ENCODE results near the gene TEAD1.

TEAD1 gene

DNA sequence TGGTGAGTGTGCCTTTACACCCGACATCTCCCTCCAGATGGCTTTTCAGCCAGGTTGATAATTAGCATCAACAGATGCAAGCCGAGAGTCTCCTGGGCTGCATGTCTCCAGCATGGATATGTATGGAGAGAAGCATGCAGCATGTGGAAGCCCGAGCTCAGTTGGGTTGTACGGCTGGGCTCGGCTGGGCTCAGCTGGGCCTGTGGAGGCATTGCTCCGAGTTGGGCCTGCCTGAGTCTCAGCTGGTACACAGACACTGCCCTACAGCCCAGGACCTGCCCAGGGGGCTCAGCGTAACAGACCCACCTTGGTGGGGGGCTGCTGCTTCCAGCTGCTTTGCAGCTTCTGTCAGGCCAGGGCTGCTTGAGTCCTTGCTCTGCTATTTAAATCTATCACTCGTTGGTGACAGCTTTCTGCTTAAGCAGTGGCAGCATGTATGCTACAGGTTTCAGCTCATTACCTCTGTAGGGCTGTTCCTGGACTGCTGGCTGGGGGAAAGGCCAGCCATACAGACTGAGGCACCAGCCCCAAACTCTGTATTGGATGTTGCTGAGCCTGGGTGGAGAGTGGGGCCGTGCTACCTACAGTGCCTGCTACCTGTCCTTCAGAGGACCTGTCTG, 115.5 kb downstream of the TEAD1 start:
- DNase-seq (no peak), ATAC-seq (no peak)

GRCh38 chr11:12790861-12791616, 116.8 kb downstream of the TEAD1 start:
- ATAC-seq: no peak
- DNase-seq: no peak

DNA sequence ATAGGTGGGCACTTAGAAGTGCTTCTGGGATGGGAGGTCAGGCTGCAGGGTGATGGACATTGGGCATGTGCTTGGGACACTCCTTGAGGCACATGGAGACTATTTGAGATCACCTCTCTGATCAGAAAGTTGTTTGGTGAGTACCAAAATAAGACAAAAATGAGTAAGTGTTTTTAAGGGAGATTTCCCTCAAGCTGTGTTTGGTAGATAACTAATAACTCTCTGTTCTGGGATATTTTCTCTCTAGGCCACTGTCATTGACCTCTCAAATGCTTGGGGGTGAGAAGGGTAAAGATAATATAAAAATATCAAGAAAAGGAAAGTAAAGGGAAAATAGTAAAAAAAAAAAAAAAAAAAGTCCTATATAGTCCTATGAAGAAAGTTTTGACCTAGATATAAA, 117.8 kb downstream of the TEAD1 start:
- DNase-seq: no peak
- no peak for ATAC-seq

- ATAC-seq: no peak
- DNase-seq: no peak
These were observed 118.4 kb downstream of the TEAD1 start for GRCh38 chr11:12792590-12792989.

DNA sequence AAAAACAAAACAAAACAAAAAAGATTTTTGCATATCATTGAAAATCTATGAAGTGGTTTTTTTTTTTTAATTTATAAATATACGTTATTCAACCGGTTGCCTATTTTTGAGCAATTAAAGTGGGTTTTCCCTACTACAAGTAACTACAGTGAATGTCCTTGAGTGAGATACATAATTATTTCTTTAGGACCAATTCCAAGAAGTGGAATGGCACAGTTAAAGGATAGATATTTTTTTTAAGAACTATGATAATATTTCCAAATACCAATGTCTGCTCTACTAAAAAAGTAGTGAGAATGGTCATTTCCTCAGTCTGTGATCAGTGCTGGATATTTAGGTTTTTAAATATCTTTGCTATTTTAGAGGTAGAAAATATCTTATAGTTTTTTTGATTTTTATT, 118.8 kb downstream of the TEAD1 start:
- ATAC-seq (no peak), DNase-seq (no peak)

DNA sequence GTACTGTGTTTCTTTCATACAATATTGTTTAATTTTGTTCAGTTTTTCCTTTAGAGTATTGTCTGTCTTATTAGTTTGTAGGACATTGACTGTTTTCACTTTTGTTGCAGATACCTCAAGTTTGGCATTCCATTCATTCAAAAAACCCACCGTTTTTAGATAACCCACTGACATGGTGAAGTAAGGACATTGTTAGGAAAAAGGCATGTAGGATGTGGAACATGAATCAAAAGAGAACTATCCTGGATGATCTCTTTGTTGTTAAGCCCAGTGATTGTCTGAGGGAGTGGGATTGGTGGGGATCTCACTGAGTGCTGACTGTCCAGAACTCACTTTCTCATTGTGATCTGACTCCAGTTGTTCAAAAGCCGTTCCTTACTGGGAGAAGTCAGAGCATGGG, 119.3 kb downstream of the TEAD1 start:
- ATAC-seq (no peak), DNase-seq (no peak)

- ATAC-seq: no peak
These were observed 120.5 kb downstream of the TEAD1 start for GRCh38 chr11:12794576-12795230.

DNA sequence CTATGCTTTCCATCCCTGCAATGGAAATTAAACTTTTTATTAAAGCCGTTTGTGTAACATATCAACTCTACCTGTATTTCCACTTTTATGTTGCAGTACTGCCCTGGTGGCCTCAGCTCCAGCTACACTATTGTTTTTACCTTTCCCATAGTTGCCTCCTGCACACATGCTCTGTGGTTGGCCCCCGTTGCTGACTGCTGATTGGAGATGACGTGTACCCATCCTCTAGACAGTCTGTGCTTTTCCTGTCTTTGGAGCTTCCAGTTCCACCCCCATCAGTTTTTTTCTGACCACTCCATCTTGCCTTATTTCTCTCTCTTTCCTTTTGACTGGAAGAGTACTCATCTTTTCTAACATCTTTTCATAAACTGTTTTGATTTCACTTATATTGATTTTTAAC, 123.8 kb downstream of the TEAD1 start:
- DNase-seq (no peak), ATAC-seq (no peak)

More at GRCh38 chr11:12794576-12795230, 120.5 kb downstream of the TEAD1 start:
- DNase-seq: no peak

DNA sequence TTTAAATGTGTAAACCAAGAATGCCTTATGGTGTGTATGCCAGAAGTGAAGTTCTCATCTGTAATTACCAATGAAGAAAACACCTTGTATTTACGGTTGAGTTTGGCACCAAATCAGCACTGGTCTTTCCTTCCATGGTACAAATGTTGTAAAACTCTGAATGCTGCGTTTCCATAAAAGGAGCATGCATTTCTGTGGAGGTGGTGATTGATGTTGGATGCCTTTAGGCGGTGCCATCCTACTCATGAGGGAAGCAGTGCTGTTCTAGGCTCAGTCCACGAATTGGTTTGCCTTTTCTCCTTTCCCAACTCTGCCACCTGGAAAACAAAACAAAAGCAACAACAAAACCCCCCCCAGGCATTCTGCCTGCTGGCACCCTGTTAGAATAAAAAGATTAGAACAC, 124.4 kb downstream of the TEAD1 start:
- ATAC-seq (no peak), DNase-seq (no peak)

DNA sequence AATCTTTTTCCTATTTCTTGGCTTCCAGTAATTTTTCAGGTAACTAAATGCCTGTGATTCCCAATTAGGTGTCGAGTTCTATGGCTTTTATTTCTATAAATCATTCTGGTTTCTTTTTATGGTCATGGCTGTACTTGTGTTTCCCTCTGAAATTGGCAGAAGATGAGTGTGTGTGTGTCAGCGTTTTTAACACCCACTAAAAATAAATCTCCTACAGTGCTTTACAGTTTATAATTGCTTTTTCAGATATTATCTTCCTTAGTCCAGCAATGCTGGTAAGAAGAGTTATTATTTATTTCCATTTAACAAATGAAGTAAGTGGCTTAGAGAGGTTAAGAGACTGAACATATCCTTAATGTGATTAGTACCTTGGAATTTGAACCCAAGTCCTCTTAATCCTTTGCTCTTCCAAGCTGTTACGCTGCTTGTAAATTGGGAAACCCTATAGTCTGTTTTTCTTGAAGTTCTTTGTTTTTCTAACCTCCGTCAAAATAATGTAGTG, 125.2 kb downstream of the TEAD1 start:
- no peak for ATAC-seq
- DNase-seq: no peak

GRCh38 chr11:12800032-12800671, 125.9 kb downstream of the TEAD1 start:
- DNase-seq (no peak), ATAC-seq (no peak)

GRCh38 chr11:12800871-12801270, 126.7 kb downstream of the TEAD1 start:
- ATAC-seq (no peak), DNase-seq (no peak)

GRCh38 chr11:12801976-12802375, 127.8 kb downstream of the TEAD1 start:
- no peak for DNase-seq
- no peak for ATAC-seq

- no peak for ATAC-seq
- no peak for DNase-seq
These were observed 128.3 kb downstream of the TEAD1 start for GRCh38 chr11:12802418-12803085.

DNA sequence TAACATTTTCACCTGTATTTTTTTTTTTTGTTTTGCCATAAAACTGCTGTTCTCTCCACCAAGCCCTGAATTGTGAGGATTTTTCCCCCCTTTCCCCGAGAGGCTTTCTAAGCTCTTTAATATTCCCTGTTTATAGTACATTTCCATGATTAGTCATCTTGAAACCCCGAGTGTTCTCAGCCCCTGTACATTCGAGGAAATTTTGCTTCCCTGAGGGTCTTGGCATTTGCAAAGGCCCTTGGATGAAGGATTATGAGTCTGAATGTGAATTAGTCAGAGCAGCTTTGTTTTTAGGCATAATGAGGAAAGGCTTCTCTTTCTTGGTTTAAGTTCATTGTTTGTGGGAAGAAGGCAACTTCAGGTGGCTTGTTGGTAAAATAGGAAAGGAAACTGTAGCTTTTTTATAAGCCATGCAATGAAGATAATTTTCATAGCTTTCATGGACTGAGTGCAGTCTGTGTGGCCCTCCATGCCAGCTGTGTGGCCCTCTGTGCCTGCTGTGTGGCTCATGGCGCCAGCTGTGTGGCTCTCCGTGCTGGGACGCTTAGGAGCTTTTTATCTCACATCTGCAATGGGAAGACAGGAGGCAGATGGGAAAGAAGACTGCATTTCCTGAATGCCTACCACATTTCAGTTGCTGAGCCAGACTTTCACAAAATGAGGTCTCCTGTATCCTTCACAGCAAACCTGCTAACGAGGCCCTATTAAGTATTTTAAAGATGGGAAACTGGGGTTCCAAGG, 129.0 kb downstream of the TEAD1 start:
- no peak for ATAC-seq
- DNase-seq: no peak

- DNase-seq: no peak
- no peak for ATAC-seq
These were observed 131.9 kb downstream of the TEAD1 start for GRCh38 chr11:12806113-12806512.

GRCh38 chr11:12807621-12808020, 133.4 kb downstream of the TEAD1 start:
- DNase-seq (no peak), ATAC-seq (no peak)

DNA sequence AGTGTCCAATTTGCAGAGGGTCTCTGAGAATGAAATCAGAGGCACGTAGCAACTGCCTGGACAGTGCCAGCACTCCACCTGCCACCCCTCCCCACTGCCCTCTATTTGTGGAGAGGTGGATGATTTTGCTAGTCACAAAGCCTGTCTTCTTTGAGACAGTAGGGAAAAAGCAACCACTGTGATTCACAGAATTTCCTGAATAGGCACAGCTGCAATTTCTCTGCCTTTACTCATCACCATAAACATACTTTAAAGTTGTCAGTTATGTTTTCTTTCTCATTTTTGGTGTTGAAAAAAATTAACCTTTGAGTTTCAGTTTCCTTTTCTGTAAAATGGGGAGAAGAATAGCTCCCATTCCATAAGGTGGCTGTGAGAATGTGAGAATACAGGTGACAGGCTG, 134.3 kb downstream of the TEAD1 start:
- no peak for DNase-seq
- no peak for ATAC-seq

- ATAC-seq (no peak), DNase-seq (no peak)
These were observed 135.1 kb downstream of the TEAD1 start for GRCh38 chr11:12809364-12809763.

- no peak for ATAC-seq
These were observed 135.8 kb downstream of the TEAD1 start for GRCh38 chr11:12809864-12810567.

GRCh38 chr11:12810568-12810894, 136.3 kb downstream of the TEAD1 start:
- ATAC-seq (no peak), DNase-seq (no peak)

More at GRCh38 chr11:12809864-12810567, 135.8 kb downstream of the TEAD1 start:
- DNase-seq: no peak

Data from stimulated activated naive CD8-positive, alpha-beta T cell treated with anti-CD3 and anti-CD28 coated beads, Interleukin-15, Interleukin-2, amounts not matched to agents 100 U/mL and 50 U/mL, for 24 hours (primary cell).